ENCODE data around the gene TMEM30A.
A peak's percentile ranks its signal among the peaks of the same experiment; 100 is the strongest.

Gene TMEM30A

GRCh38 chr6:75284632-75285282 is at the start of gene TMEM30A:
Gene TMEM30A, minus strand, starts transcription at chr6:75284792. Its CDS starts 154 bp downstream, at chr6:75284638.
- peak; percentile 97 for DNase-seq

GRCh38 chr6:75333676-75334200 is 49.1 kb upstream of the TMEM30A start:
- no peak for DNase-seq

- DNase-seq: no peak
Measured at GRCh38 chr6:75331151-75331550, 46.6 kb upstream of the TMEM30A start.

- DNase-seq: no peak
Measured at GRCh38 chr6:75329703-75330102, 45.1 kb upstream of the TMEM30A start.

GRCh38 chr6:75327807-75328206 is 43.2 kb upstream of the TMEM30A start:
- DNase-seq: no peak

- no peak for DNase-seq
Measured at GRCh38 chr6:75326557-75327258, 42.1 kb upstream of the TMEM30A start.

DNA sequence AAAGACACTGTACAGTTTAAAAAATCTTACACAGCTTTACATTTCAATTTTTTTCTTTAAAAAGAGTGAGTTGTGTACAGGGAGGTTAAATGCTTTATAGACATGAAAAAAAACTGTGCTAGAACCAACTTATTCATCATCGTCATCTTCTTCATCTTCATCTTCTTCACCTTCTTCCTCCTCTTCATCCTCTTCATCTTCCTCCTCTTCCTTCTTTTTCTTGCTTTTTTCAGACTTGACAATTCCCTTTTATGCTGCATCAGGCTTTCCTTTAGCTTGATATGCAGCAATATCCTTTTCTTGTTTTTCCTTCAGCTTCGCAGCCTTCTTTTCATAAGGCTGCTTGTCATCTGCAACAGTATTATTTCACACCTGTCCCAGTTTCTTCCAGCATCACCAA is 34.3 kb upstream of the TMEM30A start:
- no peak for DNase-seq

DNA sequence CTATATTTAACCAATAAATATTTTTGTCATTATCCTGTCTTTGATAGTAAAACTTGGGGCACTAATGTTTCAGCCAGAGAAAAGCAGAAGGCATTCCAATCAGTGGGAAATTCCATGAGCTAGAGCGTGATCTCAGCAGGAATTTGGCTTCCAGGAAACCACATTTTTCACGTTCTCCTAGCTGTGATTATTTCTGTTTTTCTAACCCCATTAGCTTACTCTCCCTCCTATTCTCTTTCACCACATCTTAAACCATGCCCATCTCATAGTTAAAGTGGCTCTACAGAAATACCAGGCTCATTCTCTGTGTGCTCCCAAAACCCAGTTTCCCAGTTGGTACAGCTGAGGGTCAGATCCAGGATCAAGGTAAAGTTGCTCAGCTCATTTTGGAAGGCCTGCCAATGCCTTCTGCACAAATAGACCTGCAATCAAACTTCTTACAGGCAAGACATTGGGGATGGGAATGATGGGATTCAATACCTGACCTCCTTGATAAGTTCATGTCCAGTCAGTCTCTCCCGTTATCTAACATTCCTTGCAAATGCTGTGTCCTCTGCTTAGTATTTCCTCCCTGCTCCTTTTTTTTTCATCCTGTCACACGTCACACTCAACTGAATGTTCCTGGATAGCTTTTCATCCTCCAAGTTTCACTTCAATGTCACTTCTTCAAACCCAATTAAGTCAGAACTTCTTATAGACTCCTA is 33.1 kb upstream of the TMEM30A start:
- no peak for DNase-seq

GRCh38 chr6:75315978-75316377 is 31.4 kb upstream of the TMEM30A start:
- no peak for DNase-seq

GRCh38 chr6:75308250-75308988 is 23.8 kb upstream of the TMEM30A start:
- DNase-seq: no peak

DNA sequence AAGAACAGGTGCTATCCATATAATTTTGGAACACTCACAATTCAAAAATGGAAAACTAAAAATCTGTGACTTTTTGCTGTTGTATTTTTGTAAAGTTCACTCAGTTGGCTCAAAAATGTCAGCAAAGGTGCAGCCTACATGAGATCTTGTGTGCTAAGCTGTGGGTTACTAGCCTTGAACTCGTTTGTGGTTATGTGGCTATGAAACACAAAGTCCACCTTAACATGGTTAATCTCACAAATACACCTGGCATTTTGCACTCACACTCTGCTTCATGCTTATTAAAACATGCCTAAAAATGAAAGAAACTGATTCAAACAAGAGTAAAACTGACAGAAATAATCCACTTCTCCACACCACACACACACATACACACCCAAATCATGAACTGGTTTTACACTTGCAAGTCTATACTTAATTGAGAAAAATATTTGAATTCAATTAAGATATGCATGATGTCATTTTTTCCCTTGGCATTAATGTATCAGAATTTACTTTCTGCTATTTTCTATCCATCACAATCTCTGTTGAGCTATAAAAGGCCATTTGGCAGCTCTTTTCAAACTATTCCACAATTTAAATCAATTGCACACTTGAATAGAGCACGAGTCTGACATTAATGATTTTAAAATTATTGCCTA is 22.9 kb upstream of the TMEM30A start:
- DNase-seq: no peak

DNA sequence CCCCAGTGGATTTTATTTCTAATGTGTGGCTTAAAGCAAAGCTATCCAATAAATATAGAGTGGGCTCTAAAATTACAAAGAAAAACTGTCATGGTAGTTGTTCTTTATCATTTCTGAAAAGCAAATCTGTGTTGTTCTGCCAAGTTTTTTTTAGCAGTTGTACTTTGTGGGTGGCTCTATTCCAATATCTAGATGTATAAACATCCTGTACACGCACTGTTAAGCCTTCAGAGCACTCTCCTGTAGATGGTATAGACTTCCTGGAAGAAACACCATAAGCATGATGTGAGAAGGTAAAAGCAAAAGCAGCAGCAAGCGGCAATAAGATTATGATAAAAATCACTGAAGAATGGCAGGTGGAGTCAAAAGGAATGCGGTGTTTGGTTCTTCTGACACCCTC is 21.5 kb upstream of the TMEM30A start:
- no peak for DNase-seq

- DNase-seq: no peak
Measured at GRCh38 chr6:75305573-75305972, 21.0 kb upstream of the TMEM30A start.

- DNase-seq: no peak
Measured at GRCh38 chr6:75302280-75302679, 17.7 kb upstream of the TMEM30A start.

GRCh38 chr6:75301537-75301936 is 16.9 kb upstream of the TMEM30A start:
- DNase-seq: no peak

GRCh38 chr6:75301088-75301487 is 16.5 kb upstream of the TMEM30A start:
- DNase-seq: no peak

DNA sequence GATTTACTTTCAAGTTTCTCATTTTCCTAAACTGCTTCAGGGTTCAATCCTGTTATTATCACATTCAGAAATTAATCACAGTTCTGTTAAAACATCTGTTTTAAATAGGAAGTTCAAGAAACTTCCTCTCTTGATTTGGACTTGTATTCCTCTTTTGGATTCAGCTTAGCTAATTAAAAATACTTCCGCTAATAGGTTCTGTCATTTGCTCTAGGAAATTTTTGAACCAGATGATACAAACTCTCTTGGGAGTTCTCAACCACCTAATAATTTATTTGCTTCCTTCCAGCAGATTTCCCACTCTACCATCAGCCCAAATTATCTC is 15.9 kb upstream of the TMEM30A start:
- DNase-seq: no peak

DNA sequence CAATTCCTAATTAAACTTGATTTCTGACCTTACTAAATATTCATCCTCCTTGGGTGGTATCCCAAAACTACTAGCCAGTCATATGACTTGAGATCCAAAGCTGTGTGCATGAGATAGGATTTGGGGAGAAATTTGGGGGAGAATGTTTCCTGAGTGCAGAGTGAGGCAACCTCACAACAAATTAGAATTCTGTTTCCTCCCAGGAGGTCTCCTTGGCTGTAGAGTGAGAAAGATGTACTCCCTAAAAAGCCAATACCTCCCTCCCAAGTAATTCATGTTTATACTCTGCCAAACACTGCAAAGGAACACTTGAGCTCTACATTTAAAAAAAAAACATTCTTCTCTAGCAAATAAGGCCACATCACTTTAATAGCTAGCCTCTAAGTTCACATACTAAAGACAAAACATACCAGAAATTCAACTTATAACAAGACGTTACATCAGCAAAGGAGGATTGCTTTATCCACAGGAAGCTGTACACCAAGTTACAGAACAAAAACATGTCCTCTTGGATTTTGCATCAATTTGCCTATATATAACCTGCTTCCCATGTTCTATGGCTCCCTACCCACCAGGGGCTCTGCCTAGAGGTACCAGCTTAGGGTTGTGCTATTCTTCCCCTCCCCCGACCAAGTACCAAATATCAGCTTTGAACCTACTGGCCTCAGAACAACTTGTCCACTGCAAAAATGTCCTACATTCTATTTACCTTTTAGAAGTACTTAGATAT is 15.4 kb upstream of the TMEM30A start:
- DNase-seq: no peak

DNA sequence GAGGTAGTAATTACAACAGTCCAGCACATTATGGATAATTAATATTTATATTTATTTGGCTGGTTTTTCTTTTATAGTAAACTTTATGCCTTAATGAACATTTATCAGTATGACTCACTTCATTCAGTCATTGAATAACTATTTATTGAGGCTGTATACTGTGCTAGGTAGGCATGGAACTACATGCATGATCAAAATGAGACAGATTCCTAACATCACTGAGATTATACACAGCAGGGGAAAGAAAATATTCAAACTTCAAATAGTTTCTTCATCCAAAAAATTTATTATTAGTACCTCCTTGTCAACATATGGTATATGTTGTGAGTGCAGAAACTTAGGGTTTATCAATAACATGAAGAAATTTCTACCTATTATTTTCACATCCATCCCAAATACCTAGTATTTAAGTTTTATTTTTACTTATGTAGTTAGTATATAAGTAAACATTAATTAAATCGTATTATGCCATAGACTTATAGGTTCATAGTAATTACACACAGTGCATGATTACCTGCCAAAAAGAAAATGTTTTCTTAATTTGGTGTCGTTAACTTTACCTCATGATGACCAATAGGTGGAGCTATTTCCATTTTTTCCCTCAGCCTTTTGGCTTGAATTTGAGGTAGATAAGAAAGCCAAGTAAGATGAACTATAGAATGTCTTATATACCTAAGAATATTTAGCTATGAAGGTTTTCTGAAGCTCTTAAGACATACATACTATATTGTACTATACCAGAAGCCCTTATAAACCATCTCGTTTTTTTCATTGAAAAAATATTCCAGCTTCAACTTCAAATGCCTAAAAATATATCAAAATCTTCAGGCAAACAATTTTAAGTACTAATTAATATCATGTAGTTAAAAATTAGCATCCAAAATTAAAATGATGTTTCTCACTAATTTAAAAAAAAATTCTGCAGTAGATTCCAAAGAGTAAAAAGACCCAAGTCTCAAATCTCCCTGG is 12.5 kb upstream of the TMEM30A start:
- no peak for DNase-seq

DNA sequence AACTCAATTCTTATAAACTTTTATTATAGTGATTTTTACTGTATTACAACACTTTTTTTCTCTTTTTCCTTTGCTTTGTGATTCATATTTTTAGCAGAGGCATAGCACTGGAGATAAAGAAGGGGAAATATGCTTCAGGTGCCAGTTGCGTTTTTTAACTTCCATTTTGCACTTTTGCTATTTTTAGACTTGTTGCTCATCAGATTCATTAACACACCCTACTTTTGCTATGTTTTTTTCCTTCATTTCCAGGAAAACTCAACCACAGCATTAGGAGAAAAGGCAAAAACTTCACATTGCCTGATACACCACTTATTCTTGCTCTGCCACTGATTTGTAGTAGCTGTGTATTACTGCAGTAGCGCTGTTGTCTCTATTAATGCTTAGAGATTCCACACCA is 8.0 kb upstream of the TMEM30A start:
- no peak for DNase-seq

- no peak for DNase-seq
Measured at GRCh38 chr6:75291744-75292143, 7.2 kb upstream of the TMEM30A start.

Data from activated naive CD4-positive, alpha-beta T cell treated with Interleukin-2 at 50 U/mL for 16 hours (primary cell).